HG02938 (cell line): ENCODE results near the gene TYROBP.
"Not testable (repeated sequence)": the region's sequence is repeated elsewhere in the genome, so short reads cannot be mapped to it uniquely, and the experiment has no call there.

Source experiments
- ATAC-seq: cut with Tn5 transposase; IDR thresholded peaks from one replicate; pipeline ENCODE4 v1.9.1; 2021; ENCODE audit warnings: mild to moderate bottlenecking, moderate library complexity; ENCODE audit not compliant: unreplicated experiment

Gene TYROBP

DNA sequence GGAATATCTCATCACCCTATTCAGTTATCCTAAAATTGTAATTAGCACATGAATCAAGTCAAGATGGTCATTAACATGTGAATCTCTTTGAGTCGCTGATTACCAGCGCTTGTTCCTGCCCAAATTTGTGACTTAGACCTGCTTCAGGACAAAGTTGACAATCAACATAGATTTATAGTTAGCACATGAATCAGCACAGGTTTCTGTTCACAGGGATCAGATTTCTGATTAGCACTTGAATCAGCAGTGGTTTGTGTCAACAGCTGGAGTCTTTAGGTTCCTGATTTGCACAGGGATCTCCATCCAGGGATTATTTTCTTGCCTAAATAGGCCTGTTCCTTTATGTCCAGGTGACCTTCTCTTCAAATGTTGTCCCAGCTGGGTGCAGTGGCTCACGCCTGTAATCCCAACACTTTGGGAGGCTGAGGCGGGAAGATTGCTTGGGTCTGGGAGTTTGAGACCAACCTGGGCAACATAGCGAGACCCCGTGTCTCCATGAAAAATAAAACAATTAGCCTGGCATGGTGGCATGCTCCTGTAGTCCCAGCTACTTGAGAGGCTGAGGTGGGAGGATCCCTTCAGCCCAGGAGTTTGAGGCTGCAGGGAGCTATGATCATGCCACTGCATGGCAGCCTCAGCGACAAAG lies 24.3 kb upstream of the TYROBP start:
- no peak for ATAC-seq

DNA sequence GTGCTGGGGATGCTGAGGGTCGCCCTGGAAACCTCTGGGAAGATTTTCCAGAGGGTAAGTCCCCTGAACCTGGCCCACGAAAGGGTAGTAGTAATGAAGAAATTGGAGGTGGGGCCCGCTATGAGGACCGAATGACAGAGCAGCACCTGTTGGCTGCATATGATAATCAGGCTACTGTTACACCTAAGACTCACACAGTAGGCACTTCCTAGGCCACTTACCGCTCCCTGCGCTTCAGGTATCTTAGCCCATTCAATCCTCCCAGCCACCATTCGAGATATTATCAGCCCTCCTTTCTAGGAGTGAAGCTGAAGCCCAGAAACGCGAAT lies 23.7 kb upstream of the TYROBP start:
- ATAC-seq: no peak

GRCh38 chr19:35931161-35931873 lies 23.2 kb upstream of the TYROBP start:
- ATAC-seq: peak; percentile 90

DNA sequence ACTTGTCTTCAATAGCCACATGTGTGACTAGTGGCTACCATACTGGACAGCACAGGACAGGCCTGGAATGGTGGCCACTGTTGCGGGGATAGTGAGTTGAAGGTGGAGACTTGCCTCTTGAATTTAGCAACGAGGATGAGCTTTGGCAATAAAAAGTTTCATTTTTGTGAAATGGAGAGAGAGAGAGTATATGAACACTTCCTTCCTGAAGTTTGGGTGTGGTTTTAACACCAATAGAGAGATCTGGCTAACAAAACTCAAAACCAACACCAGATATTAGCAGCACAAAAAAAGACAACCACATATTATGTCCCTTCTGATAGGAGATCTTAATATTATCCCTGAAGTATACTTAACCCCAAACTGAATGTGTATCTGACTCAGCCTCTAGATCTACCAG lies 21.8 kb upstream of the TYROBP start:
- ATAC-seq: no peak

- no peak for ATAC-seq
Observed at GRCh38 chr19:35928507-35928906, 20.4 kb upstream of the TYROBP start.

- no peak for ATAC-seq
Observed at GRCh38 chr19:35925501-35925900, 17.4 kb upstream of the TYROBP start.

DNA sequence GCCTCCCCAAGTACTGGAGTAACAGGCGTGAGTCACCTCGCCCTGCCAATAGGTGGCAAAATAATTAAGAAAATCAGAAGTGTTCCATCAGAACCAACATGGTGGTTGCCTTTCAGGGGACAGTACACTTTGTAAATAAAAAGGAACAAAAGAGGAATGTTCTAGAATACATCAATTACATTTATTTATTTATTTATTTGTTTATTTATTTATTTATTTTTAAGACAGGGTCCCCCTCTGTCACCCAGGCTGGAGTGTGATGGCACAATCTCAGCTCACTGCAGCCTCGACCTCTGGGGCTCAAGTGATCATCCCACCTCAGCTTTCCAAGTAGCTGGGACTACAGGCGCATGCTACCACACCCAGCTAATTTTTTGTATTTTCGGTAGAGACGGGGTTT lies 12.9 kb upstream of the TYROBP start:
- ATAC-seq: no peak

GRCh38 chr19:35919306-35919705 lies 11.2 kb upstream of the TYROBP start:
- no peak for ATAC-seq

- no peak for ATAC-seq
Observed at GRCh38 chr19:35915443-35915842, 7.3 kb upstream of the TYROBP start.

- no peak for ATAC-seq
Observed at GRCh38 chr19:35913589-35913988, 5.5 kb upstream of the TYROBP start.

DNA sequence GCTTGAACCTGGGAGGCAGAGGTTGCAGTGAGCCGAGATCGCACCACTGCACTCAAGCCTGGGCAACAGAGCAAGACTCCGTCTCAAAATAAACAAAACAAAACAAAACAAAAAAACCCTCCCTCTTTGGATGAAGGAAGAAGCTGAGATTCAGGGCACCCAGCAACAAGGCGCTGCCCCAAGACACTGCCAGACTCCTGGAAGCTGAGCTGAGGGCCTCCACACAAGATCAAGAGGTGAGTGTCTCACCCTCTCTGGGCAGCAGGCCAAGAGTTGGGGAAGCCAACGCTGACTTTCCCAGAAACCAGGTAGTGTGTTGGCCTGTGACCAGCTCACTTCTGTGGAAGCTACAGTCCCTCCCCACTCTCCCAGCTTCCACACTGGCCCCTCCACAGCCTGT lies 3.7 kb upstream of the TYROBP start:
- no peak for ATAC-seq

- no peak for ATAC-seq
Observed at GRCh38 chr19:35911173-35911572, 3.1 kb upstream of the TYROBP start.

GRCh38 chr19:35910355-35910754 lies 2.3 kb upstream of the TYROBP start:
- ATAC-seq: not testable (repeated sequence)

DNA sequence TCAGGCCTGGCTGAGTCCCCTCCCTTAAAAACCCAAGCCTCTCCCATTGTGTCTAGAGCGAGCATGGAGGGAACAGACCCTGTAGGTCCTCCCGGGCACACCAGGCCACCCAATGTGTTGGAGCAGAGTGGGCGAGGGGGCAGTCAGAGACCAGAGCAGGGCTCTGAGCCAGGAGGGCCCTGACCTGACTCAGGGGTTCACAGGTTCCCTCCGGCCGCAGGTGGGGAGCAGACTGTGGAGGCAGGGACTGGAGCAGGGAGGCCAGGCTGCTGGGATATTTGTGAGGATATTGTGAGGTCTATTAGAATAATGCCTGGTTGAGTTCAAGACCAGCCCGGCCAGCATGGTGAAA lies 1.6 kb upstream of the TYROBP start:
- ATAC-seq: no peak

GRCh38 chr19:35908973-35909683 lies 1.0 kb upstream of the TYROBP start:
- no peak for ATAC-seq

DNA sequence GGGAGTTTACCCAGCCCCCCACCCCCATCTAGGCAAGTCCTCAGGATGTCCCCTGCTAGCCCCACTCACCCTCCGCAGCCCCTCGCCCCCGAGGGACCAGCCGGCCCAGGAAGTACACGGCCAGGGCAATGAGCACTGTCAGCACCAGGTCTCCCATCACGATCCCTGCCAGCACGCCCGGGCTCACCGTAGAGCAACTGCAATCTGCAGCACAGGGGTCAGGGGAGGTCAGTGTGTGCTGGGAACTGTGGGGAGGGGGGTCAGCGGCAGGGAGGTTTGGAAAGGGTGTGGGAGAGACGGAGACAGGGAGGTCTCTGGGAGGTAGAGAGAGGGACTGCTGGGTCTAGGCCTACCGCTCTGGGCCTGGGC lies 734 bp downstream of the TYROBP start:
- ATAC-seq: no peak

- no peak for ATAC-seq
Observed at GRCh38 chr19:35905178-35905727, 2.8 kb downstream of the TYROBP start.

DNA sequence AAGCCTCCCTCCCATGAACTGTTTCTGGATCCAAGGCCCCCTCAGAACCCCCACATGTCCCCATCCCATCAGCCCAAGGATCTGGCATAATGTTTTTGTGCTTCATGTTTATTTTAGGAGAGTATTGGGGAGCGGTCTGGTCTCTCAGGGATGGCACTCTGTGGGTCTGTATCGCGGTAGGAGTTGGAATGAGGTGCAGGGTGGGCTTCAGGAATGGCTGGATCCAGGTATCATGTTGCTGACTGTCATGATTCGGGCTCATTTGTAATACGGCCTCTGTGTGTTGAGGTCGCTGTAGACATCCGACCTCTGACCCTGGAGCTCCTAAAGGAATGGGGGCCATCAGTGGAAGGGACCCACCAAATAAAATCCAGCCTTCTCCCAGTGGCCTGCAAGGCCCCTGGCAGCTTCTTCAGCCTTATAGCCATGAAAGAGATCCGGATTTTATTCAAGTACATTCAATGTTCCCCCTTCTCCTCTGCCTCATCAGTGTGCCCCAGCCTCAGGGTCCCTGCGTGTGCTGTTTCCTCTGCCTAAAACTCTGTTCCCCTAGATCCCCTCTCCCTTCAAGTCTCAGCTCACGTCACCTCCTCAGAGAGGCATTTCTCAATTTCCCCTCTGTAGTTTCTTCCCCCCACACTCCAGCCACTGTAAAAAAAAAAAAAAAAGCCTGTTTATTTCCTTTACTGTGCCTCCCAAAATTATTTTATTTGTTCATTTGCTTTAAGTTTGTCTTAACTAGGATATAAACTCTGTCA lies 3.6 kb downstream of the TYROBP start:
- no peak for ATAC-seq

GRCh38 chr19:35903550-35904179 lies 4.4 kb downstream of the TYROBP start:
- ATAC-seq: peak; percentile 38

GRCh38 chr19:35902870-35903475 lies 5.1 kb downstream of the TYROBP start:
- no peak for ATAC-seq
